ENCODE measurements around the gene KLHDC9.

The KLHDC9 gene

DNA sequence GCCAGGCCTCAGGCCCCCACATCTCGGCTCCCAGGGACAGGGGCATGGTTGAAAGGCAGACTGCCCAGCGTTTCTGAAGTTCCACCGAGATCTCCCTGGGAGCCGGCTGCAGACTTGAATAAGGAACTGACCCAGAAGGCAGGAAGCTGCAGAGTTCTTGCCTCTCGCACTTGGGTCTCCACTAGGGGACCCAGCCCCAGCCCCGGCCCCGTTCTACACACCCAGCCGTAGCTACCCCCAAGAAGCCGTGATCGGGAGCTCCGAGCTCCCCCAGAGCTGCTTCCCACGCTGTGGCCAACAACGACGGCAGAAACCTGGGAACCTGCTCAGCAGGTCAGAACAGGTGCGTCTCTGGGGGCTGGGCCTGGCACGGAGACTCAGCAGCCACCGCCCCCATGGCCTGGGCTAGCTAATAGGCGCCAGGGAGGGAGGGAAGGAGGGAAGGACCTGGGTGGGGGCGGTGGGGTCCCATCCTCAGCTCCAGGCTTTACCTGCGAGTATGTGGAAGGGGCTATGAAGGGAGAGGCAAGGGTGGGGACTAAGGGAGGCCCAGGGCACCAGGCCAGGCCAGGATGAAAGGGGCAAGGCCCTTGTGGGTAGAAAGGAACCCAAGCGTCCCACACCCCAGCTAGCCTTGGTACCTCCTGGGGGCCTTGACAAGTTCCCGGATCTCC lies 8.8 kb upstream of the KLHDC9 start, which contains the start of gene NECTIN4:
NECTIN4 (minus strand) TSS at position 308 of the 674 bp plus-strand sequence; CDS start at position 46, 262 bp downstream.
- Histone ChIP-seq H3K9me3 (ENCODE audit: control insufficient read depth in 1 of 2, low read length in 2 of 2) (no peaks in the 10 kb centered on the region), H3K4me3 (ENCODE audit: low read depth in 1 of 2, low read length in 2 of 2) (peak within 1 kb of the TSS in 1 of 2 donors; percentile 7), H3K27me3 (ENCODE audit: low read depth, low read length) (no peaks in the 10 kb centered on the region), H3K27ac (ENCODE audit: low read length) (no peak within 1 kb of the TSS), H3K4me1 (ENCODE audit: control insufficient read depth in 1 of 2, insufficient read depth in 2 of 2, low read length in 2 of 2) (no peaks in the 10 kb centered on the region), H3K36me3 (ENCODE audit: control insufficient read depth in 1 of 2, insufficient read depth in 2 of 2, low read length in 2 of 2) (no peaks in the 10 kb centered on the region)

- Histone ChIP-seq H3K27ac (ENCODE audit: low read length) (no peak overlapping the region), H3K27me3 (ENCODE audit: low read depth, low read length) (no peaks in the 10 kb centered on the region), H3K4me3 (ENCODE audit: low read depth in 1 of 2, low read length in 2 of 2) (no peak overlapping the region), H3K9me3 (ENCODE audit: control insufficient read depth in 1 of 2, low read length in 2 of 2) (no peaks in the 10 kb centered on the region), H3K4me1 (ENCODE audit: control insufficient read depth in 1 of 2, insufficient read depth in 2 of 2, low read length in 2 of 2) (no peaks in the 10 kb centered on the region), H3K36me3 (ENCODE audit: control insufficient read depth in 1 of 2, insufficient read depth in 2 of 2, low read length in 2 of 2) (no peaks in the 10 kb centered on the region)
Measured at GRCh38 chr1:161089938-161090337, 8.2 kb upstream of the KLHDC9 start.

DNA sequence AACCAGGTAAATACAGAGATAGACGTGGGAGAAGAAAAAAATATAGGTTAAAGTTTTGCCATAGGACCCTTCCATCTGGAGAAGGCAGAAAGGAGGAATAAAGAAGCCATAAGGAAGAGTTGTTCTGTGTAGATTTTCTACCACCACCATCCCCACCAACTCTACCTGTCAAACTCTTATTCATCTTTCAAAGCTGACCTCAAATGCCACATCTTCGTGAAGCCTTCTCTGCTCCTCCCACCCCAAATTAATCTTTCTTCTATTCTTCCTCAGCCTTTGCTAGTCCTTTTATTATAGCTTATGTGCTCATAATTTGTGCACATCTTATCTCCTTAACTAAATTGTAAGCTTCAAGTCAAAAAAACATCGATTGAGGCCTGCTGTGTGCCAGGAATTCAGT lies 7.5 kb upstream of the KLHDC9 start:
- Histone ChIP-seq H3K36me3 (ENCODE audit: control insufficient read depth in 1 of 2, insufficient read depth in 2 of 2, low read length in 2 of 2) (no peaks in the 10 kb centered on the region), H3K9me3 (ENCODE audit: control insufficient read depth in 1 of 2, low read length in 2 of 2) (no peaks in the 10 kb centered on the region), H3K4me1 (ENCODE audit: control insufficient read depth in 1 of 2, insufficient read depth in 2 of 2, low read length in 2 of 2) (no peaks in the 10 kb centered on the region), H3K27me3 (ENCODE audit: low read depth, low read length) (no peaks in the 10 kb centered on the region), H3K27ac (ENCODE audit: low read length) (no peak overlapping the region), H3K4me3 (ENCODE audit: low read depth in 1 of 2, low read length in 2 of 2) (no peak overlapping the region)

DNA sequence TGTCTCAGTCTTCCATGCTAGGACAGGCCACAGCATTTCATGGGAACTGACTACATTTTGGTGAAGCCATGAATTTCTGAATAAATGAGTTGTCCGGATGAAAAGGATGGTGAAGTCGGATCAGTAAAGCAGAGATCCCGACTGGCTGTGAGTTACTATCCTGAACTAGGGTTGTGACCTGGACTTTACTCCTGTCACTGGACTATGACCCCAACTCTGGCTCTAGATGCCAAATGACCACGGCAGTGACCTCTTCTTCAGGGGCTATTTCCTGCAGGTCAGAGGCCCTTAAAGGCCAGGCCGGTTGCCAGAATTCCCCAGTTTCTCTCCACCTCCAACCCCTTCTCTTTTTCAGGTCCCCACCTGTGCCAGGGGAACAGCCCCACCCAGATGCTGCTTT lies 7.1 kb upstream of the KLHDC9 start:
- H3K4me1 ChIP-seq (ENCODE audit: control insufficient read depth in 1 of 2, insufficient read depth in 2 of 2, low read length in 2 of 2): no peaks in the 10 kb centered on the region
- no peaks in the 10 kb centered on the region for H3K9me3 ChIP-seq (ENCODE audit: control insufficient read depth in 1 of 2, low read length in 2 of 2)
- H3K27ac ChIP-seq (ENCODE audit: low read length): no peak overlapping the region
- no peaks in the 10 kb centered on the region for H3K36me3 ChIP-seq (ENCODE audit: control insufficient read depth in 1 of 2, insufficient read depth in 2 of 2, low read length in 2 of 2)
- H3K27me3 ChIP-seq (ENCODE audit: low read depth, low read length): no peaks in the 10 kb centered on the region
- H3K4me3 ChIP-seq (ENCODE audit: low read depth in 1 of 2, low read length in 2 of 2): no peak overlapping the region

- Histone ChIP-seq H3K9me3 (ENCODE audit: control insufficient read depth in 1 of 2, low read length in 2 of 2) (no peaks in the 10 kb centered on the region), H3K27me3 (ENCODE audit: low read depth, low read length) (no peaks in the 10 kb centered on the region), H3K27ac (ENCODE audit: low read length) (no peak overlapping the region), H3K4me3 (ENCODE audit: low read depth in 1 of 2, low read length in 2 of 2) (no peak overlapping the region), H3K4me1 (ENCODE audit: control insufficient read depth in 1 of 2, insufficient read depth in 2 of 2, low read length in 2 of 2) (peaks cover 0 to 2% of the 10 kb centered on the region in 2 donors), H3K36me3 (ENCODE audit: control insufficient read depth in 1 of 2, insufficient read depth in 2 of 2, low read length in 2 of 2) (no peaks in the 10 kb centered on the region)
Measured at GRCh38 chr1:161091796-161092507, 6.2 kb upstream of the KLHDC9 start.

DNA sequence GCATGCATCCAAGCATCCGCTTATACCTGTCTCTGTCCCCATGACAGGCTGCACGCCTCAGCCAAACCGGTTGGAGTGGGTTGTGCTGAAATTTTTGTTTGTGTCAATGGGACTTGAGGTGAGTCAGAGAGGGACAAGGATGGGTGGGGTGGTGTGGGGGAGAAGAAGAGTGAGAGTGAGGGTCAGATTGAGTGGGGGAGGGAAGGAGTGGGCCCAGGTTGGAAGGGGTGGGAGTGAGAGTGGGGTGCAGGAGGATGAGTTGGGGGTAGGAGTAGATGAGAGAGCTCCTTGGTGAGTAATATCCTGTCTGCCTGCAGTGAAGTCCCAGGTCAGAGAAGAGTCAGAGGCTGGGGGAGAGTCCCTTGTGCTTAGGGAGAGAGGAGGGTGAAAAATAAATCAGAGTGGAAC lies 5.5 kb upstream of the KLHDC9 start:
- peaks cover 0 to 8% of the 10 kb centered on the region in 2 donors for H3K4me1 ChIP-seq (ENCODE audit: control insufficient read depth in 1 of 2, insufficient read depth in 2 of 2, low read length in 2 of 2)
- no peak overlapping the region for H3K27ac ChIP-seq (ENCODE audit: low read length)
- no peak overlapping the region for H3K4me3 ChIP-seq (ENCODE audit: low read depth in 1 of 2, low read length in 2 of 2)
- H3K36me3 ChIP-seq (ENCODE audit: control insufficient read depth in 1 of 2, insufficient read depth in 2 of 2, low read length in 2 of 2): no peaks in the 10 kb centered on the region
- H3K9me3 ChIP-seq (ENCODE audit: control insufficient read depth in 1 of 2, low read length in 2 of 2): no peaks in the 10 kb centered on the region
- no peaks in the 10 kb centered on the region for H3K27me3 ChIP-seq (ENCODE audit: low read depth, low read length)

DNA sequence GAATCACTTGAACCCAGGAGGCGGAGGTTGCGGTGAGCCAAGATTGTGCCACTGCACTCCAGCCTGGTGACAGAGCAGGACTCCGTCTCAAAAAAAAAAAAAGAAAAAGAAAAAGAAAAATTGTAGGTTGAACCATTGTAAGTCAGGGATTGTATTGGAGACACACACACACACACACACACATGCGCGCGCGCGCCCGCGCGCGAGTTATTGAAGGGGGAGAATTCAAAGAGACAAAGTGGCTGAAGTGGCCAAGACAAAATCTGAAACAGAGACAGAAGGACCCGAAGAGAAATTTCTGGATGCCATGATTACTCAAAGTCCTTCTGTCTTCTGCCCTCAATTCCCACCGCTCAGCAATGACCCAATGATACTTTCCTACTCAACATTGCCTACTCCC lies 3.7 kb upstream of the KLHDC9 start:
- peaks cover 0 to 16% of the 10 kb centered on the region in 2 donors for H3K4me1 ChIP-seq (ENCODE audit: control insufficient read depth in 1 of 2, insufficient read depth in 2 of 2, low read length in 2 of 2)
- H3K27me3 ChIP-seq (ENCODE audit: low read depth, low read length): no peaks in the 10 kb centered on the region
- H3K27ac ChIP-seq (ENCODE audit: low read length): no peak overlapping the region
- H3K9me3 ChIP-seq (ENCODE audit: control insufficient read depth in 1 of 2, low read length in 2 of 2): no peaks in the 10 kb centered on the region
- H3K36me3 ChIP-seq (ENCODE audit: control insufficient read depth in 1 of 2, insufficient read depth in 2 of 2, low read length in 2 of 2): no peaks in the 10 kb centered on the region
- no peak overlapping the region for H3K4me3 ChIP-seq (ENCODE audit: low read depth in 1 of 2, low read length in 2 of 2)

- Histone ChIP-seq H3K9me3 (ENCODE audit: control insufficient read depth in 1 of 2, low read length in 2 of 2) (no peaks in the 10 kb centered on the region), H3K27ac (ENCODE audit: low read length) (no peak overlapping the region), H3K4me1 (ENCODE audit: control insufficient read depth in 1 of 2, insufficient read depth in 2 of 2, low read length in 2 of 2) (peaks cover 0 to 16% of the 10 kb centered on the region in 2 donors)
Measured at GRCh38 chr1:161095230-161095629, 2.9 kb upstream of the KLHDC9 start.

DNA sequence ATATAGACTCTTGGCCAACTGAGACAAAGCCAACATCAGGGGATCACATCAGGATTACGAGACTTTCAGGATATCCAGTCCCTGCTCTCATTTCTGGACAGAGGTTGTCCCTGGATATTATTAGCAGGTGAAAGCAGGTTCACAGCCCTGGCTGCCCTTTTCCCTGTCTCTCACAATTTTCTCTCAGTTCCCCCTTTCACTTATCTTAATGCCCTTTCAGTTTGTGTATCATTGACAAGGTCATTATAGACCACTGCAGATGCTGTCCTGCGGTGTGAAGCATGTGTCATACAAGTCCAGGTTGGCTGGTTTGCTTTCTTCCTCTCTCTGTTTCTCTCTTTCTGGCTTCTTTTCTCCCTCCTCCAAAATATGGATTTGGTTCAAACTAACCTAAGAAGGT lies 2.1 kb upstream of the KLHDC9 start:
- Histone ChIP-seq H3K27ac (ENCODE audit: low read length) (no peak overlapping the region), H3K27me3 (ENCODE audit: low read depth, low read length) (no peaks in the 10 kb centered on the region), H3K4me1 (ENCODE audit: control insufficient read depth in 1 of 2, insufficient read depth in 2 of 2, low read length in 2 of 2) (peaks cover 0 to 16% of the 10 kb centered on the region in 2 donors), H3K4me3 (ENCODE audit: low read depth in 1 of 2, low read length in 2 of 2) (no peak overlapping the region), H3K9me3 (ENCODE audit: control insufficient read depth in 1 of 2, low read length in 2 of 2) (no peaks in the 10 kb centered on the region), H3K36me3 (ENCODE audit: control insufficient read depth in 1 of 2, insufficient read depth in 2 of 2, low read length in 2 of 2) (peaks cover 3 to 8% of the 10 kb centered on the region in 2 donors)

More at GRCh38 chr1:161095230-161095629, 2.9 kb upstream of the KLHDC9 start:
- H3K4me3 ChIP-seq (ENCODE audit: low read depth in 1 of 2, low read length in 2 of 2): no peak overlapping the region
- H3K36me3 ChIP-seq (ENCODE audit: control insufficient read depth in 1 of 2, insufficient read depth in 2 of 2, low read length in 2 of 2): peaks cover 3 to 4% of the 10 kb centered on the region in 2 donors
- H3K27me3 ChIP-seq (ENCODE audit: low read depth, low read length): no peaks in the 10 kb centered on the region

DNA sequence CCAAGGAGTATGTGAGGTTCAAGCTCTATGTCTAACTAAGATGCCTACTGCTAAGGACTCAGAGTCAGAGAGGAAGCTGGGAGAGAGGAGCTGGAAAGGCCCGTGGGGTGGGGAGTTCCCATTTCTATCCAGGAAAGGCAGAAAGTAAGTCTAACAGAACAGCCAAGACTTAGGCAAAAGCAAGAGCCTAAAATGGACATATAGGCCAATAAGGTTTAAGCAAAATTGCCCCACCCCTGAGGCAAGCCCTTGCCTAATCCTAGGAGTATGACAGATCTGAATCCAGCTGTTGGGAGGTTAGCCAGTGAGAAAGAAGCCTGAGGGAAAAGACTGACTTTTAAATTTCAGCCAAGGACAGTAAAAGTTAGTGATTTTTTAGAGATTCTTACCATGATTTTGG lies 1.6 kb upstream of the KLHDC9 start:
- H3K4me3 ChIP-seq (ENCODE audit: low read depth in 1 of 2, low read length in 2 of 2): no peak overlapping the region
- H3K36me3 ChIP-seq (ENCODE audit: control insufficient read depth in 1 of 2, insufficient read depth in 2 of 2, low read length in 2 of 2): peaks cover 5 to 12% of the 10 kb centered on the region in 2 donors
- no peaks in the 10 kb centered on the region for H3K9me3 ChIP-seq (ENCODE audit: control insufficient read depth in 1 of 2, low read length in 2 of 2)
- H3K27me3 ChIP-seq (ENCODE audit: low read depth, low read length): no peaks in the 10 kb centered on the region
- H3K27ac ChIP-seq (ENCODE audit: low read length): no peak overlapping the region
- peaks cover 0 to 16% of the 10 kb centered on the region in 2 donors for H3K4me1 ChIP-seq (ENCODE audit: control insufficient read depth in 1 of 2, insufficient read depth in 2 of 2, low read length in 2 of 2)

GRCh38 chr1:161099090-161099802 lies 1.1 kb downstream of the KLHDC9 start:
- Histone ChIP-seq H3K4me3 (ENCODE audit: low read depth in 1 of 2, low read length in 2 of 2) (peak overlapping the region in 1 of 2 donors; percentile 88), H3K36me3 (ENCODE audit: control insufficient read depth in 1 of 2, insufficient read depth in 2 of 2, low read length in 2 of 2) (peaks cover 18% of the 10 kb centered on the region in 2 donors), H3K27ac (ENCODE audit: low read length) (no peak overlapping the region), H3K27me3 (ENCODE audit: low read depth, low read length) (no peaks in the 10 kb centered on the region), H3K9me3 (ENCODE audit: control insufficient read depth in 1 of 2, low read length in 2 of 2) (no peaks in the 10 kb centered on the region), H3K4me1 (ENCODE audit: control insufficient read depth in 1 of 2, insufficient read depth in 2 of 2, low read length in 2 of 2) (peaks cover 0 to 16% of the 10 kb centered on the region in 2 donors)

All from muscle layer of duodenum (tissue), 2 donors.